B cell (primary cell): ENCODE measurements around the gene RALB.

Experiments
- EZH2 ChIP-seq: IDR thresholded peaks from 2 replicates; pipeline ENCODE4 v1.6.1; 2012; ENCODE audit warnings: borderline replicate concordance, low read depth, mild to moderate bottlenecking, moderate library complexity, low read length; ENCODE audit not compliant: insufficient read depth, poor library complexity, severe bottlenecking
- TF ChIP-seq, protein P1 (sequence below): fragments of 200-600 bp; IDR thresholded peaks from one replicate; pipeline ENCODE4 v1.8.0; 2022; ENCODE audit warnings: antibody characterized with exemption, mild to moderate bottlenecking

DNA sequence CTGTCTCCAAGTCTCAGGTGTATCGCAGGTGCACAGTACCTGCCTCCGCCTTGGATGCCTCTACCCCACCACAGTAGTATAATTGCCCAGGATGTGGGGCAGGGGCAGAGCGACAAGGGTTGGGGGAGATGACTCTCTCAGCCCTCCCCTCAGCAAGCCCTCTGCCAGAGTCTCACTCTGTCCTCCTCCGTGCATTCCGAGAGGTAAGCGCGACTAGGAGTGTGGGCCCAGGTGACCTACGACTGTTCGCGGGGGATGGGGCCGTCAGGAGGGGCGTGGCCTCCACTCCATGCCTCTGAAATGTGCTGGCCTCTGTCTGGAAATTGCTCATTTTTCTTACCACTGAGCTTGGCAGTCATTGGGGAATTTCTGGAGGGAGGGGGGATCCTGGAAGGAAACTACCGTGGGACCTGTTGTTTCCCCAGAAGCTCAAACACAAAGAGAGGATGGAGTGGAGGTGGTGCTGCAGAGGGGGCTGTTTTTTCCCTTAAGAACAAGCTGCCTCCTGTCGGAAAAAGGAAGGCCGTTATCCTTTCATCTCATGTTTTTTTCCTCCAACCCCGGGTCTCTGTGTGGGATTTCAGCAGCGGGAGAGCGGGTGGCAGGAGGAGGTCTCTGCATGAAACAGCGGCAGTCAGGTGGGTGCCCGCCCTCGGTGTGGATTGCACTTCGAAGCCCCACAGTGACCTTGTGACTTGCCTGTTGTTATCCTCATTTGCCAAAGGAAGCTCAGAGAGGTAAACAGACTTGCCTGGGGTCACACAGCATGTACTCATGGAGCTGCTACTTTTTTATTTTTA, 13.0 kb upstream of the RALB start:
- no peak for TF ChIP-seq EZH2
- TF ChIP-seq, protein P1, sequence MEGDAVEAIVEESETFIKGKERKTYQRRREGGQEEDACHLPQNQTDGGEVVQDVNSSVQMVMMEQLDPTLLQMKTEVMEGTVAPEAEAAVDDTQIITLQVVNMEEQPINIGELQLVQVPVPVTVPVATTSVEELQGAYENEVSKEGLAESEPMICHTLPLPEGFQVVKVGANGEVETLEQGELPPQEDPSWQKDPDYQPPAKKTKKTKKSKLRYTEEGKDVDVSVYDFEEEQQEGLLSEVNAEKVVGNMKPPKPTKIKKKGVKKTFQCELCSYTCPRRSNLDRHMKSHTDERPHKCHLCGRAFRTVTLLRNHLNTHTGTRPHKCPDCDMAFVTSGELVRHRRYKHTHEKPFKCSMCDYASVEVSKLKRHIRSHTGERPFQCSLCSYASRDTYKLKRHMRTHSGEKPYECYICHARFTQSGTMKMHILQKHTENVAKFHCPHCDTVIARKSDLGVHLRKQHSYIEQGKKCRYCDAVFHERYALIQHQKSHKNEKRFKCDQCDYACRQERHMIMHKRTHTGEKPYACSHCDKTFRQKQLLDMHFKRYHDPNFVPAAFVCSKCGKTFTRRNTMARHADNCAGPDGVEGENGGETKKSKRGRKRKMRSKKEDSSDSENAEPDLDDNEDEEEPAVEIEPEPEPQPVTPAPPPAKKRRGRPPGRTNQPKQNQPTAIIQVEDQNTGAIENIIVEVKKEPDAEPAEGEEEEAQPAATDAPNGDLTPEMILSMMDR: no peak
